ENCODE data around the gene REXO1.

Gene REXO1

DNA sequence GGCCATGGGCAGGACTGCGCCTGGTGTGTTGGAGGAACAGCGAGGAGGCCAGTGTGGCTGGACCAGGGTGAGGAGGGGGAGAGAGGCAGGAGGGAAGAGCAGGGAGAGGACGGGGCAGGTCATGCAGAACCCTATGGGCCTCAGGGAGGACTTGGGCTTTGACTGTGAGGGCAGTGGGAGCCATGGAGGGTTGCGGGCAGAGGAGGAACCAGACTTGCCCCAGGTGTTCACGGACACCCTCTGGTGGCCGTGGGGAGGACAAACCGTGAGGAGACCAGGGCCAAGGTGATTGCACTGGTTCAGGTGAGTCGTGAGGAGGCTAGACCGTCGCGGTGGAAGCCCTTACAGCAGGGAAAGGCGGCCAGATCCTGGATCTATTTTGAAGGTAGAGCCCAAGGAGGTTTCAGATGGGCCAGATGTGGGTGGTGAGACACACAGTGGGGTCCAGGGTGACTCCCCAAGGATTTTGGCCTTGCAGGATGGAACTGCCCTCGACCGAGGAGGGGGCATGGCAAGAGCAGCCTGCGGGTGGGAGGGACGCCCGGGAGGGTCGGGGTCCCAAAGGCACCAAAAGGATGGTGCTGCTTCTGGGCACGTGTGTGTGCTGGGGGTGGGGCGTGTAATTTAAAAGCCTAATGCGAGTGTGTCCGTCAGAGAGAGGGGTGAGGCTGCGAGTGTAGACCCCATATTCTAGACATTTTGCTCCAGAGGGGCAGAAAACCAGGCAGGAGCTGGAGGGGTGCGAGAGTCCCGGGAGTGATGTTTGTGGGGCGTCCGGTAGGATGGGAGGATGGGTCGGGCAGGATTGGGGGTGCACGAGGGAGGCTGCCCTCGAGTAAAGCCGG is 2.7 kb upstream of the REXO1 start:
- DNase-seq (ENCODE audit: low spot score): no peak
- in situ Hi-C loops (cut with MboI; ENCODE audit: low sequenced_read_pairs, unreplicated experiment): no loop called here

DNA sequence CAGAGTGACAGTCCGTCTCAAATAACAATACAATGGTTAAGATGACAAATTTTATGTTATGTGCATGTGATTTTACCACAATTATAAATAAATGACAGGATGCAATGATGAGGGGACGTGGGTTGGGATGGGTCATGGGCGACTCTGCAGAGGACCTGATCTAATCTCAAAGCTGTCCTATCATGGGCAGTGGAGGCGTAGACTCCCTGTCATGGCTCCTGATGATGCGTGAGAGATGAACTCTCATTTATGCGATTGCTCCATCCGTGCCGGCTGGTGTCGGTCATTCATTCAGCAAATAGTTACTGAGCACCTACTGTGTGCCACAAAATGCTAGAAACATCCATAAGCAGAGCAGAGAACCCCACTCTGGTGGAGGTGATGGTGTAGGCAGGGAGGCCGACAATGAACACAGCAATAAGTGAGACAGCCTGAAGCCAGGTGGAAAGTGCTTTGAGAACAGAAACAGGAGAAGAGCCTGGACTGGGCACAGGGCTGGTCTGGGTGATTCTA is 1.7 kb upstream of the REXO1 start:
- TF ChIP-seq, protein P1, sequence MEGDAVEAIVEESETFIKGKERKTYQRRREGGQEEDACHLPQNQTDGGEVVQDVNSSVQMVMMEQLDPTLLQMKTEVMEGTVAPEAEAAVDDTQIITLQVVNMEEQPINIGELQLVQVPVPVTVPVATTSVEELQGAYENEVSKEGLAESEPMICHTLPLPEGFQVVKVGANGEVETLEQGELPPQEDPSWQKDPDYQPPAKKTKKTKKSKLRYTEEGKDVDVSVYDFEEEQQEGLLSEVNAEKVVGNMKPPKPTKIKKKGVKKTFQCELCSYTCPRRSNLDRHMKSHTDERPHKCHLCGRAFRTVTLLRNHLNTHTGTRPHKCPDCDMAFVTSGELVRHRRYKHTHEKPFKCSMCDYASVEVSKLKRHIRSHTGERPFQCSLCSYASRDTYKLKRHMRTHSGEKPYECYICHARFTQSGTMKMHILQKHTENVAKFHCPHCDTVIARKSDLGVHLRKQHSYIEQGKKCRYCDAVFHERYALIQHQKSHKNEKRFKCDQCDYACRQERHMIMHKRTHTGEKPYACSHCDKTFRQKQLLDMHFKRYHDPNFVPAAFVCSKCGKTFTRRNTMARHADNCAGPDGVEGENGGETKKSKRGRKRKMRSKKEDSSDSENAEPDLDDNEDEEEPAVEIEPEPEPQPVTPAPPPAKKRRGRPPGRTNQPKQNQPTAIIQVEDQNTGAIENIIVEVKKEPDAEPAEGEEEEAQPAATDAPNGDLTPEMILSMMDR (IDR thresholded peaks at IDR 0.05; ENCODE audit: borderline replicate concordance, control extremely low read depth, extremely low read depth, insufficient read depth, missing control alignments): no peak
- in situ Hi-C loops (cut with MboI; ENCODE audit: low sequenced_read_pairs, unreplicated experiment): no loop called here
- no peak for DNase-seq (ENCODE audit: low spot score)

More for the DNA sequence above, 2.7 kb upstream of the REXO1 start:
- TF ChIP-seq, protein P1 (IDR thresholded peaks at IDR 0.05; ENCODE audit: borderline replicate concordance, control extremely low read depth, extremely low read depth, insufficient read depth, missing control alignments): peak; percentile 7

DNA sequence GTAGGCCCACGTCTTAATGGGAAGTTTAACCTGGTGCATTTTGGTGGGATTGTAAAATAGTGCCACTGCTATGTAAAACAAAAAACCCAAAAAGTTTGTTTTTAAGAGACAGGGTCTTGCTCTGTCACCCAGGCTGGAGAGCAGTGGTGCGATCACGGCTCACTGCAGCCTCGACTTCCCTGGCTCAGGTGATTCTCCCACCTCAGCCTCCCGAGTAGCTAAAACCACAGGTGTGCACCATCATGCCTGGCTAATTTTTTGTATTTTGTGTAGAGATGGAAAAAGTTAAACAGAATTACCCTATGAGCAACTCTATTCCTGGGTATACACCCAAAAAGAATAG is 820 bp upstream of the REXO1 start:
- TF ChIP-seq, protein P1 (IDR thresholded peaks at IDR 0.05; ENCODE audit: borderline replicate concordance, control extremely low read depth, extremely low read depth, insufficient read depth, missing control alignments): no peak
- DNase-seq (ENCODE audit: low spot score): no peak
- in situ Hi-C loops (cut with MboI; ENCODE audit: low sequenced_read_pairs, unreplicated experiment): no loop called here

DNA sequence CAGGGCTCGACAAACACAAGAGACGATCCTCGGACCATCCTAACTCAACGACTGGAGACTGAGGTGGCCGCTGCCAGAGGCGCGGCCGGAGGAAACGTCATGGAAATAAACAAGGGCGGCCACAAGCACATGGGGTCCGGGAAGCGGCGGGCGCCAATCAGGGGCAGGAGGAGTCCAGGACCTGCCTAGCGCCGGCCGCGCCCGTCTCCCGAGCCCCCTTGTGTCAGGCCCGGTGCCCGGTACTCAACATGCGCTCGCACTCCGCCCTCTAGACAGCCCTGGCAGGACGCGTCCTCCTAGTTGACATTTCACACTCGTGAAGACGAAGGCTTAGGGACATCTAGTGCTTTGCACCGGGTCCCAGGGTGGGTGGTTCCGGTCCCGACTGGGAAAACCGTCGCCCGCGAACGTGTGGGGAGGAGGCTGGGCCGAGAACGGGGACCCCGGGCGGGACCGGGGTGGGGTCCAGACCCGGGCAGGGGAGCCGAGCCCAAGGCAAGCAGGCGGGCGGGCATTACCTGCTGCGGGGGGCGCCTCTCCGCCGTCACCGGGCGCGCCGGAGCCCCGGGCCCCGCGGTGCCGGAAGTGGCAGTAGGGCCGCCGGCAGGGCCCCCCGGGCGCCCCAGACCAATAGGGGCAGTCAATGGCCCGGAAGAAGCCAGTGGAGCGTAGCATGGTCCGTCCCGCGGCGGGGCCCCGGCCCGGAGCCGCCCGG is 442 bp downstream of the REXO1 start:
- no peak for DNase-seq (ENCODE audit: low spot score)
- in situ Hi-C loops (cut with MboI; ENCODE audit: low sequenced_read_pairs, unreplicated experiment): no loop called here
- TF ChIP-seq, protein P1 (IDR thresholded peaks at IDR 0.05; ENCODE audit: borderline replicate concordance, control extremely low read depth, extremely low read depth, insufficient read depth, missing control alignments): no peak

DNA sequence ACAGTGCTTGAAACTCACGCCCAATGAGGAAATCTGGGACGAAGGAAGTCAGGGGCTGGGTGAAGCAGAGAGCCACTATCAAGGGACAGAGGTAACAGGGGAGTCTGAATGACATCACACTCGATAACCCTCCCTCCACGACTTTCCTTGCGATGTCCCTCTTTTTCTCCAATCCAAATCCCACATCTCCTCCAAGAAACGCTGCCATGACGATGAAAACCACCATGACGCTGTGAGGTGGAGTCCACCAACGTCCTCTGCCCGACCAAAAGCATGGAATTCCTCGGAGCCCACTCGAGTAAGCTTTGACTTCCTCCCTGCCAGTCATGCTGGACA is 967 bp downstream of the REXO1 start:
- in situ Hi-C loops (cut with MboI; ENCODE audit: low sequenced_read_pairs, unreplicated experiment): no loop called here
- DNase-seq (ENCODE audit: low spot score): no peak
- TF ChIP-seq, protein P1 (IDR thresholded peaks at IDR 0.05; ENCODE audit: borderline replicate concordance, control extremely low read depth, extremely low read depth, insufficient read depth, missing control alignments): no peak

DNA sequence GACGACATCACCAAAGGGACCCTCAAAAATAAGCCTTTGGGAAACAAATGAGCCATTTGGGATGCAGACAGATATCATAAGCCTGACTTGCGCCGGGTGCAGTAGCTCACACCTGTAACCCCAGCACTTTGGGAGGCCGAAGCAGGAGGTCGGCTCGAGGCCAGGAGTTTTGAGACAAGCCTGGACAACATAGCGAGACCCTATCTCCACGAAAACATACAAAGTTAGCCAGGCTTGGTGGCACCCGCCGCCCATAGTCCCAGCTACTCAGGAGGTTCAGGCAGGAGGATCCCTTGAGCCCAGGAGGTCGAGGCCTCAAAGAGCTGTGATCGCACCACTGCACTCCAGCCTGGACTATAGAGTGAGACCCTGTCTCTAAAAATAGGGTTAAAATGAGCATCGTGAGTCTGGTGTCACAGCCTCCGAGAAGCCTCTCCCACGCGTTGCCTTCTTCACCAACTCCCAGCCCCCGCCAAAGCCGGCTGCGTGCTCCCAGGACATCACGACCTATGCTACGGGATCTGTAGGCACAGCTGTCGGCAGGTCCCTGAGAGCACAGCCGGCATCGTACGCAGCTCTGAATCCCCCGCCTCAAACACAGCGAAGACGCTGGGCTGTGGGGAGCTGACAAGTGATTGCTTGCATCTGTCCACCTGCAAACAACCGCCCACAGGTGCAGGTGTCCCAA is 1.6 kb downstream of the REXO1 start:
- TF ChIP-seq, protein P1 (IDR thresholded peaks at IDR 0.05; ENCODE audit: borderline replicate concordance, control extremely low read depth, extremely low read depth, insufficient read depth, missing control alignments): no peak
- no peak for DNase-seq (ENCODE audit: low spot score)

More for the DNA sequence above, 1.6 kb downstream of the REXO1 start:
- in situ Hi-C loops (cut with MboI; ENCODE audit: low sequenced_read_pairs, unreplicated experiment): no loop called here
